ENCODE data around the gene DZIP3. TPM values are rescaled to one million over a fixed set of nuclear protein-coding genes. Genes with fewer than 3 reads are reported as not detected.

Gene DZIP3
- total RNA-seq, 1 experiment from 2014 or later: 22.1 TPM

DNA sequence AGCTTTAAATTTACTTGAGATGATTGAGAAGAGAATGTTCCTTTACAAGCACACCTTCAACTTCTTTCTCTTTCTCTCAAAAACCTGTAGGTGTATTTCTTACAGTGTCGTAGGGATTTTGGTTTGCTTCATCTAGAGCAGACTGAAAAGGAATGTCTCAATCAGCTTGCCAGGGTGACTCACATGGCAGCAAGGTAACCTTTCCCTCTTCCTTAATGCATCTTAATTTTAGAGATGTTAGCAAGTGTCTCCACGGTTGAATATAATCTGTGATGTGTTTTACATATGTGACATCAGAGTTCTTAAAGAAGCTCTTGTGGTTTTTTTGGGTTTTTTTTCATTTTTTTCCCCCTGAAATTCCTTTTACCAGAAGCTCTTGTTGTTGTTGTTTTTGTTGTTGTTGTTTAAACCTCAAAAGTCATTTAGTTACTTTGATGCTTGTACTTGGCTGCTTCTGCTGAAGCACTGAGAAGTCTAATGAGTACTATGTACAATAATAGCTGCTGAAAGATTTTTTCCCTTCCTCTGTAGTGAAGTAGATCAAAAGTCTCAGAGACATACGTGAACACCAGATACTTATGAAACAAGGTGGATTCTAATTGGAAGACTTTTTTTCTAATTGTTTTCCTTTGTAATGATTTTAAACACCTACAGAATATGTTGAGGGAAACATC lies 84.6 kb downstream of the DZIP3 start:
- Histone ChIP-seq H3K23ac (ENCODE audit: insufficient read length, low read depth, low read length) (no peak overlapping the region), H2AK5ac (ENCODE audit: insufficient read length, low read length) (no peak overlapping the region), H4K8ac (replicated peaks; ENCODE audit: insufficient read length, low read depth, low read length) (no peak overlapping the region), H2BK120ac (ENCODE audit: low read depth, low read length, poor library complexity, severe bottlenecking) (no peak overlapping the region), H3K4ac (ENCODE audit: low read depth, low read length) (no peak overlapping the region), H3K4me2 (ENCODE audit: insufficient read depth, insufficient read length, low read length) (no peak overlapping the region), H3K79me1 (ENCODE audit: insufficient read depth, low read depth, low read length, poor library complexity, severe bottlenecking) (no peaks in the 10 kb centered on the region), H2BK12ac (ENCODE audit: insufficient read length, low read depth, low read length) (no peak overlapping the region), H3K9ac (ENCODE audit: extremely low read depth, insufficient read length, low read length) (no peak overlapping the region), H2BK5ac (ENCODE audit: insufficient read length, low read length) (no peak overlapping the region), H2AFZ (ENCODE audit: low read length) (no peak overlapping the region), H3K56ac (ENCODE audit: insufficient read length, low read depth, low read length) (no peak overlapping the region), H4K5ac (ENCODE audit: insufficient read length, low read depth, low read length) (no peak overlapping the region), H3T11ph (ENCODE audit: low read length) (no peak overlapping the region), H3K18ac (ENCODE audit: insufficient read length, low read depth, low read length) (no peak overlapping the region), H3K23me2 (ENCODE audit: insufficient read length, low read depth, low read length, poor library complexity, severe bottlenecking) (no peaks in the 10 kb centered on the region), H2BK20ac (ENCODE audit: low read depth, low read length, poor library complexity, severe bottlenecking) (no peak overlapping the region), H3K9me3 (ENCODE audit: control insufficient read depth, low read depth, low read length) (no peaks in the 10 kb centered on the region), H3K14ac (ENCODE audit: insufficient read depth, low read length) (no peak overlapping the region), H3K27me3 (ENCODE audit: insufficient read depth, low read length) (no peaks in the 10 kb centered on the region), H3K4me1 (ENCODE audit: insufficient read depth, low read length) (no peaks in the 10 kb centered on the region), H3K27ac (ENCODE audit: insufficient read length, low read depth, low read length) (no peak overlapping the region), H4K20me1 (ENCODE audit: control insufficient read depth, insufficient read depth, insufficient read length) (no peaks in the 10 kb centered on the region), H4K91ac (ENCODE audit: insufficient read length, low read depth, low read length) (no peak overlapping the region), H3K79me2 (ENCODE audit: insufficient read depth, low read length) (no peaks in the 10 kb centered on the region), H2BK15ac (ENCODE audit: low read depth, low read length) (no peak overlapping the region)
- WGBS (ENCODE audit: extremely low coverage, insufficient read length, low lambda C conversion rate): no CpG with 5 or more reads among the region's 3 CpGs
- Mint-ChIP-seq H3K9me3 (no peaks in the 10 kb centered on the region), H3K27ac (peak overlapping the region in 1 of 3 experiments; percentile 29; a peak in 1 of 7 replicates), H3K4me1 (no peaks in the 10 kb centered on the region), H3K36me3 (ENCODE audit: insufficient read depth in 1 of 3, low read depth in 3 of 3) (peaks cover 5 to 26% (median 9%) of the 10 kb centered on the region in 3 experiments), H3K4me3 (no peak overlapping the region), H3K27me3 (ENCODE audit: low read depth) (no peaks in the 10 kb centered on the region)
- TF ChIP-seq, protein P1, sequence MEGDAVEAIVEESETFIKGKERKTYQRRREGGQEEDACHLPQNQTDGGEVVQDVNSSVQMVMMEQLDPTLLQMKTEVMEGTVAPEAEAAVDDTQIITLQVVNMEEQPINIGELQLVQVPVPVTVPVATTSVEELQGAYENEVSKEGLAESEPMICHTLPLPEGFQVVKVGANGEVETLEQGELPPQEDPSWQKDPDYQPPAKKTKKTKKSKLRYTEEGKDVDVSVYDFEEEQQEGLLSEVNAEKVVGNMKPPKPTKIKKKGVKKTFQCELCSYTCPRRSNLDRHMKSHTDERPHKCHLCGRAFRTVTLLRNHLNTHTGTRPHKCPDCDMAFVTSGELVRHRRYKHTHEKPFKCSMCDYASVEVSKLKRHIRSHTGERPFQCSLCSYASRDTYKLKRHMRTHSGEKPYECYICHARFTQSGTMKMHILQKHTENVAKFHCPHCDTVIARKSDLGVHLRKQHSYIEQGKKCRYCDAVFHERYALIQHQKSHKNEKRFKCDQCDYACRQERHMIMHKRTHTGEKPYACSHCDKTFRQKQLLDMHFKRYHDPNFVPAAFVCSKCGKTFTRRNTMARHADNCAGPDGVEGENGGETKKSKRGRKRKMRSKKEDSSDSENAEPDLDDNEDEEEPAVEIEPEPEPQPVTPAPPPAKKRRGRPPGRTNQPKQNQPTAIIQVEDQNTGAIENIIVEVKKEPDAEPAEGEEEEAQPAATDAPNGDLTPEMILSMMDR (conservative IDR thresholded peaks at IDR 0.05): no peak
- DNase-seq: no peak

Measured in H9 (cell line).